SK-N-MC (cell line): Measurements from ENCODE around the gene THBS2.

Source experiments
- EZH2 ChIP-seq: fragments of 200-600 bp; sonication (generic); IDR thresholded peaks from one replicate; pipeline ENCODE4 v1.6.1; 2017; ENCODE audit warnings: antibody characterized with exemption
- FOXP2 ChIP-seq: optimal IDR thresholded peaks from 2 replicates; pipeline ENCODE3; 2011; ENCODE audit warnings: mild to moderate bottlenecking, moderate library complexity; ENCODE audit not compliant: insufficient read depth; ENCODE audit errors: extremely low read length, control extremely low read depth
- POLR2AphosphoS5 ChIP-seq: IDR thresholded peaks from 2 replicates; pipeline ENCODE4 v1.6.1; 2012; ENCODE audit warnings: mild to moderate bottlenecking, low read depth, low read length, borderline replicate concordance

DNA sequence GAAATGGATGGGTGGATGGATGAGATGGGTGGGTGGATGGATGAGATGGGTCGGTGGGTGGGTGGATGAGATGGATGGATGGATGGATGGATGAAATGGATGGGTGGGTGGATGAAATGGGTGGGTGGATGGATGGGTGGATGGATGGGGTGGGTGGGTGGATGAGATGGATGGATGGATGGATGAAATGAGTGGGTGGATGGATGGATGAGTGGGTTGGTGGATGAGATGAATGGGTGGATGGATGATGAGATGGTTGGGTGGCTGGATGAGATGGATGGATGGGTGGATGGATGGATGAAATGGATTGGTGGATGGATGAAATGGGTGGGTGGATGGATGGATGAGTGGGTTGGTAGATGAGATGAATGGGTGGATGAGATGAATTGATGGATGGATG is 35.7 kb downstream of the THBS2 start:
- TF ChIP-seq POLR2AphosphoS5, result no peak
- no peak for TF ChIP-seq EZH2
- no peak for TF ChIP-seq FOXP2
